Activated CD4-positive, CD25-positive, alpha-beta regulatory T cell treated with anti-CD3 and anti-CD28 coated beads, Interleukin-2, amount 50 U/mL, for 72 hours (primary cell): Measurements from ENCODE around the gene PLEKHM3.
"Not testable (repeated sequence)": the region's sequence is repeated elsewhere in the genome, so short reads cannot be mapped to it uniquely, and the experiment has no call there.

Source experiments
- DNase-seq: peaks from one replicate; pipeline ENCODE4 v3.0.0; 2021

PLEKHM3 gene

DNA sequence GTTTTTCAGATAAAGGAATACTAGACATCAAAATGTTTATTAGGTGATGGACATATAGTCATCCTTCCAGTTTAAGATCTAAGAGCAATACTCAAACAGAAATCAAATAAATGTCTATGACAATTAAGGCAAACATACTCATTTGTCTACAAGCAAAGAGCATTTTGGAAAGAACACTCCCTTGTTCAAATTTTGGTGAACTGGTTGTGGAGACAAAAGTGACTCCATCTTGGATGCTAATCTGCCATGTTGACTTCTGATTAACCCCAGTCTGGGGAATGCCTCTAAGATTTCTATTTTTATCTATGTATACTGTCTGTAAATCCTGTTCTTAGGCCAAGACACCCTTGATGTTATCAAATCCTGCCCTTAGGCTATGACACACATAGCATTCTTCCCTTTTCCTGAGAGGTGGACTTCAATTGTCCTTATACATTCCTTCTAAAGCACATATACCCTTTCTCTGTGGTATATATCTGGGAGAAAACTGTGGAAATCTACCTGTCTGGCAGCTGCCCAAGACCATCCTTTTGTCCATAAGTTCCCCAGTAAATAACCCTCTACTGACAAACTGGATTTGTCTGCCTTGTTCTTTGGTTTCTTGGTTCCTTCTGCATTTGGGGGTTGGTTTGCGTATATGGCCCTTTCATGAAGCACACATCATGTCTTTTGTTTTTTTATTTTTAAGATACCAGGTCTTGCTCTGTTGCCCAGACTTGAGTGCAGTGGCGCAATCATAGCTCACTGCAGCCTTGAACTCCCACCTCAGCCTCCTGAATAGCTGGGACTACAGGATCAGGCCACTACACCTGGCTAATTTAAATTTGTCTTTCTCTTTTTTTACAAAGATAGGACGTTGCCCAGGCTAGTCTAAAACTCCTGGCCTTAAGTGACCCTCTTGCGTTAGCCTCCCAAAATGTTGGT, 12.5 kb upstream of the PLEKHM3 start:
- DNase-seq, result no peak

DNA sequence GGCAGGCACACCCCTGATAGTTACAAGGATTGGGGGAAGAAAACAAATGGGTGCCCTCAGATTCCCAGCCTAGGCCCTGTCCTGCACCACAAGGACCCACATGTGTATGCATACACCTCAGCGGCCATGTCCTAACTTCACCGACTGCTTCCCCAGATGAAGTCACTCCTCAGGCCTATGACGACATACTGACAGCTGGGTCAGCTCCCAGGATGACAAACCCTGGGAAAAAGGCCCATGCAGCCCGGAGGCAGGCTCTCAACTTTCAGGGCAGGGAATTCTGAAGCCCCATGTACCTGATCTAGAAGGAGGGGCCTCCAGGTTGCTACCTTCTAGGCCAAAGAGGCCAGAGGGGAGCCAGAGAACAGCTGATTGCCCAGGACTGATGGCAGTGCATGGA, 11.0 kb upstream of the PLEKHM3 start:
- no peak for DNase-seq

DNA sequence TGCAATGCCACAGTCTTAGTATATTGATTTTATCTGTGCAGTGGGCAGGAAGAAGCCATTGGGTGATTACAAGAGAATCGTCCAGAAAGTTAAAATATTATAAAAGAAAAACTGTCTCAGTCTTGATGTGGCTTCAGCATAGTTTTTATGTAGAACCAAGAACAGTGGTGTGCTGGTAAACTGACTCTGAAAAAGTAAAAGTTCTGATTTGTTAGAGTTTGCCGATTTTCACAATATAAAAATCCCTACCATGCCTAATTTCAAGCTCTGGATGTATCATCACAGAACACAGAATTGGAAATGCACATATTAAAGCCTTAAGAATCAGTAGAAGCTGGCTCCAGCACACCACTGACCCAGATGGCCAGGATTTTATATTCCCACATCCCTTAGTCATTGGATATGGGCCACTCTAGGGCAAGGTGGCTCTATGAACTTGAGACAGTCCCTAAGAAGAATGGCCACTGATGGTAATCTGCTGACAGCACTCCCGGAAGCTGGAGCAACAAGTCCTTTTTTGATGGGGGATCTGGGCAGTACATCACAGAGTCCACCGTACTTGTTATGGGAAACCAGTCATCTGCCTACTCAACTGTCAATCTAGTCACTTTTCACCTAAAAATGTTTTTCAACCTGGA, 9.3 kb upstream of the PLEKHM3 start:
- DNase-seq, result no peak

DNA sequence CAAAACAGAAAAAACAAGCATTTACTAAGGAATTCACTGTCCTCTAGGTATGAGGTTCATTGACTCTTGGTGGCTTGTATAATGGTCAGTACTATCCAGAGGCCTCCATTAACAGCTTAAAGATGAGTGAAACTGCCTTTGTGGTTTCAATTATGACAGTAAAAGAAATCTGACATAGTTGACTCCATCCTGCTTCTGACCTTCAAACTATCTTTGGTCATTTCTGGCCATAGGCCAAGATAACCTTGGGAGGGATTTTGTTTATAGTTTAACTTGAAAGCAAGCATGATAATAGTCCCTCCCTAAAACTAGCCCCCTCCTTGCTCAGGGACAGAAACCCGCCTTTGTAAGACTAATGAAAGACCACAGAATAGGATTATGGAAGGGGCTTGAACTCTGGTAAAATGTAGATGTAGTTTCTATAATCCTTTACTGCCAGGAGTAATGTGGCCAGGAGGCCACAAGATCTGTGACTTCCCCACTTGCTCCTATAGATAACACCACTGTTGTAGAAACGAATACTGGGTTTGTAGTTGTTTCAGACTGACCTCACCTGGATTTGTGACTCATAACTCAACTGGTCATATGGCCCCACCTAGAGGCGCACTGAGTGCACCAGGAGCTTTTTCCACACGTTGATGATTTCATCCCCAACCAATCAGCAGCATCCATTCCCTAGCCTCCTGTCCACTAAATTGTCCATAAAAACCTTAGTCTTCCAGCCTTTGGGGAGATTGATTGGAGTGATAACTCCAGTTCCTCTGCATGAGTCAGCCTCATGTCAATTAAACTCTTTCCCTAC, 8.6 kb upstream of the PLEKHM3 start:
- DNase-seq, result no peak

DNA sequence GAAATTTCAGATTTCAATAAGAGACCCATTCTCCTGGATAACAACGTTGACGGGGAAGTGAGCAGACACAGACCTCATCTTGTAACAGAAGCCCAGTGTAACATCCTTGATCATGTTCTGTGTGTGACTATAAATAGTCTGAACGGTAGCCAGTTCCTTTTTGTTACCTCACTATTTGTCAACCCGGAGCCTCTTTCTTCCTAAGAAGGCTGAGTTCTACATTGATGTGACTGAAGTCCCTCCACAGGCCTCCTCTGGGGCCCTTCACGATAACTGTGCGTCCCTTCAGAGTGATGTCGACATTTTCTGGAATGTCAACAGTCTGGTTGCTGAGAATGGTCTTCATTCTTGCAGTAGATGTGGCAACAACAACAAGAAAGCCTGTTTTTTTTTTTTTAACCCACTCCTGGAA, 6.3 kb upstream of the PLEKHM3 start:
- no peak for DNase-seq

DNA sequence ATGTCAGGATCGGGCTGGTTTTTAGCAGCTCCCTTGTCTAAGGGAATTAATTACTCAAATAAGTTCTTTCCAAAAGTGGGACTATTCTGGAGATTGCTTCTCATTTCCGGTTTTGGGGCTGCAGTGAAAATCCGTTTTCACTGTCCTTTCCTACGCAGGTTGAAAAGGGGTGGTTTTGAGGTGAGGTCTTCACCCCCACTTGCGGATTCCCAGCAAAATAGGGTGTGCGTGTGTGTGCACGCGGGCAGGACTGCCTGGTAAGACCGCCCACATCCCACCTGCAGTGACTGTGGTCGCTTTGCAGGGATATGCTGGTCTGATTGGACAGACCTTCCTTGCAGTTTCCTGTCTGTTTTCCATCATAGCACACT, 472 bp upstream of the PLEKHM3 start:
- peak; percentile 39 for DNase-seq

DNA sequence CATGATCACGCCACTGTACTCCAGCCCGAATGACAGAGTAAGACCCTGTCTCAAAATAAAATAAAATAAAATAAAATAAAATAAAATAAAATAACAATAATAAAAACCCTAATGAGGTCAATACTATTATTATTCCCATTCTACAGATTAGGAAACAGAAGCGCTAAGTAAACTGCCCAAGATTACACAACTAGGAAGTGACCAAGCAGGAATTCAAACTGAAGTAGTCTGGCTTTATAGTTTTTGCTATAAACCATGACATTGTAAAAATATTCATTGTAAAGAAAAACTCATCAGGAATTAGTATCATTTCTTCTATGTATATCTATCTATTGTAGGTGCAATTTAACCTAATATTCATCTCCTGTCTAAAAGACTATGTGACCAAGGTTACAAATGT, 1.2 kb downstream of the PLEKHM3 start:
- DNase-seq, result no peak

DNA sequence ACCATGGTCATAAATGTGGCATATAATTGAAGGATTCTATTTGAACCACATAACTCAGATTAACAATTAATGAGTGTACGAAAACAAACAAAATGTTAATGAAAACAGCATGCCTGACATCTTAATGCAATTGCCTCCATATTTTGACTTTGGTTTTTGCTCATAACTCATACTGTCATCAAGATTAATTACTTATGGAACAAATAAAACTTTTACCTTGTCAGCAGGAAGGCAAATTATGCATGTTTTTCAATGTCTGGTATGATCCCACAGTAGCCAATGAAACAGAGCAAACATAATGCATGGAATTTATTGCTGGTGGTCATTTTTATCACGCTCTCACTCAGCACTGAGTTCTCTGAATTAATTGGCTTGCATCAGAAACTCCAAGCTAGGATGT, 5.1 kb downstream of the PLEKHM3 start:
- no peak for DNase-seq

DNA sequence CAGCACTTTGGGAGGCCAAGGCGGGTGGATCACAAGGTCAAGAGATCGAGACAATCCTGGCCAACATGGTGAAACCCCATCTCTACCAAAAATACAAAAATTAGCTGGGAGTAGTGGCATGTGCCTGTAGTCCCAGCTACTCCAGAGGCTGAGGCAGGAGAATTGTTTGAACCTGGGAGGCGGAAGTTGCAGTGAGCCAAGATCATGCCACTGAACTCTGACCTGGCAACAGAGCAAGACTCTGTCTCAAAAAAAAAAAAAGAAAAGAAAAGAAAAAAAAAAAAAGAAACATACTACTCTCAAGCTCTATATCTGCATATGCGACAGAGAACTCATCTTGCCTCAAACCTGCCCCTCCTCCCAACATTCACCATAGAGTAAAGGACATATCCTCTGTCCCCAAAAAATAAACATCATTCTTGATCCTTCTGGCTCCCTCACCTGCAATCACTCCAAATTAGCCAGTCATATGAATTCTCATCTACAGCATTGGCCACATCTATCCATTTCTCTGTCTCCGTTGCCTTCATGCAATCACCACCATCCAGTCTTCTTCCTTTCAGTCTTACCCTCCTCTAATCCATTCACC, 7.1 kb downstream of the PLEKHM3 start:
- DNase-seq, result not testable (repeated sequence)

DNA sequence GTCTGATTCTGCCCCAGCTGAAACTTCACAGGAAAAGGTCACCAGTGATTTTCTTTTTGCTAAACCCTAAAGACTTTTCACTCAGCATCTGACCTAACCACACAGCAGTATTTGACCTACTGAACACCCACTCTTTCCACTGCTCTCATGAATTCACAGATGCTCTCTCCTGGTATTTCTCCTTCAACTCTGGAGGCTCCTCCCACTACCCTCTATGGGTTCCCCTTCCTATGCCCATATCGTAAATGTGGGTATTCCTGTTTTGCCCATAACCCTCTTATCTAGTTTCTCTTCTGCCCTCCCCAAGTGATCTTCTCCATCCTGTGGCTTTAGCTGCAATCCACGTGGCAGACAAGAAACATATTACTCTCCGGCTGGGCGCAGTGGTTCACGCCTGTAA, 7.6 kb downstream of the PLEKHM3 start:
- DNase-seq, result no peak

DNA sequence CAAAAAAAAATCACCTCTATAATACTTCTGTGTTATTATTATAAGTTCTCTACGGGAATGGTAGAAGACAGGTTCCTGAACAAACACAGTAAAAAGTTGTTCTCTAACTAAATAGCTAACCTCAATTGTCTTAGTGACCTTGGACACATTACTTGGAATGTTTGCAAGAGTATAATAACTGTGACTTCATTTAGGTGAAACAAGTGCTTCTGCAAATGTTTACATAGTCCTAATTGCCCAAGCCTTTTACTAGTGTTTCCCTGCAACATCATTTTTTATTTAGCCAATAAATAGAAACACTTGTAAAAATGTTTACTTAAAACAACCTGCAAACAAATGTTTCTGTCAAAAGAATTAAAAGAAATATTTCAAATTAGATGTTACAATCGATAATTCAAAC, 9.9 kb downstream of the PLEKHM3 start:
- no peak for DNase-seq

DNA sequence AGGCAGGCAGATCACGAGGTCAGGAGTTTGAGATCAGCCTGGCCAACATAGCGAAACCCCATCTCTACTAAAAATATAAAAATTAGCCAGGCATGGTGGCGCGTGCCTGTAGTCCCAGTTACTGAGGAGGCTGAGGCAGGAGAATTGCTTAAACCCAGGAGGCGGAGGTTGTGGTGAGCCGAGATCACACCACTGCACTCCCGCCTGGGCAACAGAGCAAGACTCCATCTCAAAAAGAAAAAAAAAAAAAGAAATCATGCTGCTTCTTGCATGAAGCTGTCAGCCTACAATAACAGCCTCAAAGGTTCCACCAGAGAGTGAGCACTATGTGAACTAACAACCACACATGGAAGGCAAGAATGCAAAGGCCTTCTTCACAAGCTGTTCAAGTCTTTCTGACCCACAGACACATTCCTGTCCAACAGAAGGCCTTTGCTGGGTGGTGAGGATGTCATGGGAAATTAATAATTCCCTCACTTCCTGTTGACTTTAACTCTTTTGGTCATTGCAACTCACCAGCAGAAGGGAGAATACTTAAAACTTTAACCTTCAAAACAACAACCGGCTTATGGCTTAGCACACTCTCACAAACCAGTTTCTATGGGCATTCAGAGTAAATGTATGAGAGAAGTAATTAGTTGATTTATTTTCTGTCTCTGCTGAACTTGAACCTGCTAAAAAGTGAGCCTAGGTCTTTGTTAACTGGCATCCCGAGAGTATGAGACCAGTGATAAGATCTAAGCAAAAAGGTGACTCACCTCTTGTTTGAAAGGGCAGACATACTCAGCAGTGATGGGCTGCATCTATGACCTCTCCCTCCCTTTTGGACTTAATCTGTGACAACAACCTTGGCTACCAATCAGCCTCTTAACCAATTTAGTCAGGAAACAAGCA, 11.8 kb downstream of the PLEKHM3 start:
- DNase-seq, result no peak

DNA sequence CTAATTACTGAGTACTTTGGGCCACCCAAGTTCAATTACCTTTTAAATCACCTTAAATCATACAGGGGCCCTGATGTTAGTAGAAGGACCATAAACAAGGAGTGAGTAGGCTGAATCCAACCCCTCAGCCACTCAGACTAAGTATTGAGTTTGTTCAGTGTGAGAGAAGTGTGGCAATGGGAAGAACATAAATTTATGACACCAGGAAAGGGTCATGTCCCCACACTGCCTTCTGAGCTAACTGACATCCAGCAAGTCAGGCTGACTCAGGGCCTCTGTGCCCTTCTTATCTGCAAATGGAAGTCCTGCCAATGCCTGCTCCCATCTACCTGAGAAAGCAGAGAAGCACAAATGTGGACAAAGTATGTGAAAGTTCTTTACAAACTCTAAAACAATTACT, 12.9 kb downstream of the PLEKHM3 start:
- no peak for DNase-seq

DNA sequence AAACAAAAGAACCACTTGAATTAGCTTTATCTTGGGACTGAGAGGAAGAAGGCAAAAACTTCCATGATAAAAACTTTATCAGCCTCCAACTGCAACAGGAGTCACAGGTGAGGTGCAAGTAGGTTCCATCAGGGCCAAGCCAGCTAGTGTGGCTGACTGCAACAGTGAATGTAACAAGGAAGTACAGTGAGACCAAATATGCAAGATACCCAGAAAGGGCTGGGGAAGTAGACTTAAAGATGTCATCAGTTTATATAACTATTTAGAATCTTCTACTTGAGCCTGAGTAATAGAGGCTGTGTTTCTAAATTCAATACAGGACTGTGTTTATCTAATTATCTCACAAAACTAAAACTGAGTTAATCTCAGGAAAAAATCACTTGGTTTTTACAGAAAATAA, 14.8 kb downstream of the PLEKHM3 start:
- DNase-seq, result no peak

DNA sequence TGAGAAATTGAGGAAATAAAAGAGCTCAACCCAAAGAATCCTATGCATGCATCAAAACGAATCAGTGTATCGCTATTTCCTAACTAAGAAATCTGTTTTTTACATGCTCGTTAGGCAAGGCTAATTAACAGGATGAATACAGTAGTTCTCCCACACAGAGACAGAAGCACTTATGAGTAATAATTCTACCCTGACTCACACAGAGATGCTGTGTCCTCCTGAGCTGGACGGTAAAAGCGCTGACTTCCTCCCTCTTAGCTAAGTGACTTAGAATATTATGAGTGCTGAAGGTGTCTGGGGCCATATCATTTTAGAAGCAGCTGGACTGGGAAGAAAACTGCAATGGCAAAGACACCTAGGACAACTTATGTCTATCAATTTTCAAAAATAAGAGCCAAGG, 18.5 kb downstream of the PLEKHM3 start:
- DNase-seq, result no peak

DNA sequence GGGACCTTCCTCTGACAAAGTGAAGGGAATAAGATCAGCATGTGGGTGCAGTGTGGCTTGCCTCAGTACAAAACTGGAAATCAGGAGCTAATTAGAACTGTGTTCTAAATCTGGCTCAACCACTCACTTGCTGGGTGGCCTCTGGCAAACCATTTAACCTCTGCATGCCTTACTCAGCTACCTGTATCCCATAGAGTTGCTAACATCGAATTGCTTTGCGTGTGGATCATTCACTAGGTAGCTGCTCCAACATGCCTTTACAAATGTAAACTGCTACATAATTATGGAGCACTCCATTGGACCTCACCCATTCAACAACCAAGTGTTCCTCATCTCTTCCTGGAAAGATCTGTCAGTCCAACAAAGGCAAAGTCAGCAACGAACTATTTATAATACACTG, 19.0 kb downstream of the PLEKHM3 start:
- no peak for DNase-seq

DNA sequence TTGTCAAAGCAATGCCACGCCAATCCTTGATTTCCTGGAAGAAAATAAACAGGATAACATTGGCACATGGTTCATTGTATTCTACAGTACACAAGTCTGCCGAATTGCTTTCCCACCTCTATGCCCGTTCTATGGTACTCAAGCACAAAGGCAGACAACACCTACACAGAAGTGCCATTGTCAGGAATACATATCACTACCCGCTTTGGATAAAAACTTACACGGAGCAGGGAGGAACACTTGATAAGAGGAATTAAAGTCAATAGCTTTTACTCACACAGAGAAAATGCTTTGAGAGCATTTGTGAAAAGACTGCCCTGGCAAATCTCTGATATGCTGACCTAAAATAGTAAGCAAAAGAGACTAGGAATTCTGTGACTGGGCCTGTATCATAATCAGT, 23.4 kb downstream of the PLEKHM3 start:
- DNase-seq, result no peak

DNA sequence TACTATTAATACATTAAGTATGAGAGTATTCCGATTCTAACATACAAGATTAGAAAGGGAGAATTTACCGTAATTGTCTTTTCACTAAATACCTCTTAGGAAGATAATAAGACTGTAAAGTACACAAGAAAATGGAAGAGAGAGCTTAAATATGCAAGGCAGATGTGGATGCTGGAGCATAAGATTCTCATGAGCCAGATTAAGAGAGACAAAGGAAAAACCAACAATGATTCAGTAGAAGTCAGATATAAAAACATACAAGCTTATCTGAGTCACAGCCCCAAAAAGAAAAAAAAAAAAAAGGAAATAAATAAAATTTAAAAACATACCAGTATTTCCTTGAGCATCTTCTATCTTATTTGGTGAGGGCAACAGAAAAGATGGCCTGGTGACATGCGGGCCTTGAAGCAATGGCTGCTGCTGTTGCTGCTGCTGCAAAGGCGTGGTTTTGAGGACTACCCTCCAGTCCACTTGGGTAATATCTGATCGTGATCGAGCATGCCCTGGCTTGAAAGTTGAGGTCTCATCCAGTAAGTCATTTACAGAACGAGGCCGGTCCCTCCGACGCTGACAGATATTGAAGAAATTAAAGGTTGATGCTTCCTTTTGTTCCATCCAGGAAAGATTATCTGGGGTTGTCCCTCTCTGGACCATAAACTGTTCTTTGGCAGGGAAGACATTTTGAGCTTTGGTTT, 24.5 kb downstream of the PLEKHM3 start:
- no peak for DNase-seq

DNA sequence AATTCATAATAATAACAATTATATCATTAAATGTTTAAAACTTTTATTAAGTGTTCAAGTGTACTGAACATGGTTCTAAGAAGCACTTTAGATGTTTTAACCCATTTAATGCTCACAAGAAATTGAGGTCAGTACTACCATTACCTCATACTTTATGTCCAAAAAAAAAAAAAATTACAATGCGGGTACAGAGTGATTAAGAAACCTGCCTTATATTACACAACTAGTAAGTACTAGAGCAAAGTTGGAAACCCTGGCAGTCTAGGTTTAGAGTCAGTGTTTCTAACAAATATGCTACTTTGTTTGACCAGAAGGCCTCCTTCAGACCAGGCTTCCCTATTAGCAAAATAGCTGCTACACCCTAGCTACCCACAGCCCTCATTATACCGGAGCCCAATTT, 28.5 kb downstream of the PLEKHM3 start:
- DNase-seq, result no peak

DNA sequence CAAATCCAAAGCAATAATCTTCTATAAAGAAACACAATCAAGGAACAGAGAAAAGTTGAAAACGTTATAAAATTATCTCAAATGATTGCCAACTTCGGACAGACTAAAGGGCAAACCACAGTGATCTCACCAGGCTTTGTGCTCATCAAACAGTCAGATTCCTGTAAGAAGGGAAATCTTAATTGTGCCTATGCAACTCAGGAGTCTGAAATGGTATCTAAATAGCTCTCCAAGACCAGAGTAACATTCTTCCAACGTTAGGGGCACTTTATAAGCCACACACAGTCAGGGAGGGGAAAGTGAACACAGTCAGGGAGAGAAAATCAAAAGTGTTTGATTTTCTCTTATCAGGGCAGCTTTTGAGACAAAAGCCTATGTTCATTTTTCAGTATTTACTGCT, 29.4 kb downstream of the PLEKHM3 start:
- DNase-seq, result no peak

DNA sequence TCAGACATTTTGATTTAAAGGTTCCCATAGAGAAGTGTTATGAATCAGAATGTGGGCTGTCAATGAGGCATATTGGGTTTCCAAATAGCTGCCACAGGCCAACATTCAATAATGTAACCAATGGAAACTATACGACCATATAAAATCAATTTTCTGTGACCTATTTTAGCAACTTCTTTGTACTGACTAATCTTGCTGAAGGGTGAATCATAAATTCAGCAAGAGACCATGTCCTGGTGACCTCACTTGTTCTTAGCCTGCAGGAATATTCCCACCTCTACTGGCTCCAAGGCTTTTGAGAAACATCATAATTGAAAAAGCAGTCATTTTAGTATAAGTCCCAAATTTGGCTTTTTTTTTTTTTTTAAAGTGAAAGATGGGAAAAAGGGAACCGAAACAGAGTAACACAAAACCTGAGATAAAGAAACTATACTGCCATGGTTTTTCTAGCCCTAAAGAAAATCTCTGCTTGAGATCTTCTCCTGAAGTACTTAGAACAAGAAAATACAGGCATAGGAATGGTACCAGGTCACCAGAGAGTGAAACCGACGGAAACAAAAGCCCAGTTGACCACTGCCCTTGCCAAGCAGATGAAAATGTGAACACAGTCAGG, 32.1 kb downstream of the PLEKHM3 start:
- DNase-seq, result no peak
